Astrocyte of the cerebellum (primary cell): ENCODE measurements around the gene SCAF8.

Experiments
- DNase-seq: peaks from one replicate; pipeline ENCODE4 v3.0.0-alpha.2; 2011; ENCODE audit warnings: low read depth
- H3K4me3 ChIP-seq: 2 replicates; pipeline ENCODE4 v1.5.1; 2011; ENCODE audit warnings: mild to moderate bottlenecking, low read depth, low read length, moderate library complexity
- in situ Hi-C: cut with HindIII; loops from 2 replicates; pipeline ENCODE4 v1.10.0; 2017; ENCODE audit warnings: low sequenced_read_pairs
- TF ChIP-seq, protein P1 (sequence below): IDR thresholded peaks from 2 replicates; pipeline ENCODE4 v1.5.1; 2012; ENCODE audit warnings: low read length, low read depth, moderate library complexity, mild to moderate bottlenecking; ENCODE audit errors: missing control alignments

The SCAF8 gene

GRCh38 chr6:154733183-154733625 is at the start of gene SCAF8:
Gene SCAF8, plus strand, starts transcription at chr6:154733416. Its CDS starts 485 bp downstream, at chr6:154733901.
- DNase-seq: peak; percentile 47
- in situ Hi-C loops: no loop called here
- peak within 1 kb of the TSS; percentile 87 for H3K4me3 ChIP-seq
- TF ChIP-seq, protein P1, sequence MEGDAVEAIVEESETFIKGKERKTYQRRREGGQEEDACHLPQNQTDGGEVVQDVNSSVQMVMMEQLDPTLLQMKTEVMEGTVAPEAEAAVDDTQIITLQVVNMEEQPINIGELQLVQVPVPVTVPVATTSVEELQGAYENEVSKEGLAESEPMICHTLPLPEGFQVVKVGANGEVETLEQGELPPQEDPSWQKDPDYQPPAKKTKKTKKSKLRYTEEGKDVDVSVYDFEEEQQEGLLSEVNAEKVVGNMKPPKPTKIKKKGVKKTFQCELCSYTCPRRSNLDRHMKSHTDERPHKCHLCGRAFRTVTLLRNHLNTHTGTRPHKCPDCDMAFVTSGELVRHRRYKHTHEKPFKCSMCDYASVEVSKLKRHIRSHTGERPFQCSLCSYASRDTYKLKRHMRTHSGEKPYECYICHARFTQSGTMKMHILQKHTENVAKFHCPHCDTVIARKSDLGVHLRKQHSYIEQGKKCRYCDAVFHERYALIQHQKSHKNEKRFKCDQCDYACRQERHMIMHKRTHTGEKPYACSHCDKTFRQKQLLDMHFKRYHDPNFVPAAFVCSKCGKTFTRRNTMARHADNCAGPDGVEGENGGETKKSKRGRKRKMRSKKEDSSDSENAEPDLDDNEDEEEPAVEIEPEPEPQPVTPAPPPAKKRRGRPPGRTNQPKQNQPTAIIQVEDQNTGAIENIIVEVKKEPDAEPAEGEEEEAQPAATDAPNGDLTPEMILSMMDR: peak; percentile 69

GRCh38 chr6:154683756-154684523 is 49.3 kb upstream of the SCAF8 start:
- H3K4me3 ChIP-seq: no peak overlapping the region
- in situ Hi-C loops: no loop called here
- TF ChIP-seq, protein P1: no peak
- DNase-seq: peak; percentile 26

- TF ChIP-seq, protein P1: no peak
- H3K4me3 ChIP-seq: no peak overlapping the region
- in situ Hi-C loops: no loop called here
These were observed 47.1 kb upstream of the SCAF8 start for GRCh38 chr6:154686162-154686561.

GRCh38 chr6:154689493-154690255 is 43.5 kb upstream of the SCAF8 start:
- in situ Hi-C loops: no loop called here
- DNase-seq: no peak
- TF ChIP-seq, protein P1: no peak
- H3K4me3 ChIP-seq: no peak overlapping the region

More at GRCh38 chr6:154686162-154686561, 47.1 kb upstream of the SCAF8 start:
- DNase-seq: no peak

DNA sequence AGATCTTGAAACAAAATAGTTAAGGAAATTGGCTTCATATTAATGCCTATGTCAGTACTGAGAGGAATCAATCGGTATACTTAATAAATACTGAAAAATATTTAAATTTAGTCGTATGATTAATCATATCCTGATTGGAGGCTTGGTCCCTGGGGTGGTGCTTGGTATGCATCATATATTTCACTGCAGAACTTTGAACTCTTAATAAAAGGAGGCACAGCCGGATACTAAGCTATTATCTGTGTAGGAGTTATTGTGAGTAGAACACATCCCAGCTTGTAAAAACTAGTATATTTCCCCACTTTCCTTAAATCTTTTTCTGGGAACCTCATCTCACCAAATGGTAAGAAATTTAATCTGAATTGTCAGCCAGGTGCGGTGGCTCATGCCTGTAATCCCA is 42.4 kb upstream of the SCAF8 start:
- in situ Hi-C loops: no loop called here
- no peak overlapping the region for H3K4me3 ChIP-seq
- TF ChIP-seq, protein P1: no peak

GRCh38 chr6:154696661-154697060 is 36.6 kb upstream of the SCAF8 start:
- no peak overlapping the region for H3K4me3 ChIP-seq
- no peak for DNase-seq
- TF ChIP-seq, protein P1: no peak
- in situ Hi-C loops: no loop called here

More for the DNA sequence above, 42.4 kb upstream of the SCAF8 start:
- no peak for DNase-seq
